H1 (cell line): ENCODE results near the gene GFI1B. TPM values are rescaled to one million over a fixed set of nuclear protein-coding genes. Genes with fewer than 3 reads are reported as not detected.

Source experiments
- CTCF ChIA-PET: fragments of 300-600 bp; sonication (Branson Sonifier 250); formaldehyde crosslinking; loops from one replicate; lab custom pipeline; 2021; ENCODE audit not compliant: partially characterized antibody; lab: Charles Lee
- POLR2A ChIA-PET: fragments of 300-600 bp; sonication (Branson Sonifier 250); formaldehyde crosslinking; loops from one replicate; lab custom pipeline; 2021; ENCODE audit warnings: inconsistent platforms; ENCODE audit not compliant: partially characterized antibody; lab: Charles Lee
- DNase-seq, 2 experiments: peaks; one replicate each; pipeline versions ENCODE4 v3.0.0 to v3.0.0-alpha.2; 2010 to 2022; ENCODE audit warnings: low spot score in 2 of 2, low read depth in 1 of 2, mixed read lengths in 1 of 2
- FAIRE-seq: peaks from 2 replicates; lab custom pipeline; 2011; peaks lifted over from hg19 to GRCh38; lab: Jason Lieb, UNC
- H2AFZ ChIP-seq: 2 replicates; pipeline ENCODE4 v1.8.1; 2012; ENCODE audit warnings: low read length, inconsistent platforms
- H2AK5ac ChIP-seq: 2 replicates; pipeline ENCODE4 v1.6.1; 2013; ENCODE audit warnings: low read depth, low read length
- H2BK120ac ChIP-seq: replicated peaks from 2 replicates; pipeline ENCODE3; 2013; ENCODE audit warnings: low read depth, low read length, inconsistent platforms
- H2BK12ac ChIP-seq: 2 replicates; pipeline ENCODE4 v1.6.1; 2013; ENCODE audit warnings: low read depth, low read length
- H2BK15ac ChIP-seq: 2 replicates; pipeline ENCODE4 v1.6.1; 2013; ENCODE audit warnings: low read length
- H2BK20ac ChIP-seq: 2 replicates; pipeline ENCODE4 v1.6.1; 2013; ENCODE audit warnings: low read length
- H2BK5ac ChIP-seq: 2 replicates; pipeline ENCODE4 v1.6.1; 2013; ENCODE audit warnings: low read depth, low read length
- H3K14ac ChIP-seq: 2 replicates; pipeline ENCODE4 v1.6.1; 2013; ENCODE audit warnings: inconsistent platforms; ENCODE audit not compliant: insufficient read length
- H3K18ac ChIP-seq: 2 replicates; pipeline ENCODE4 v1.6.1; 2013; ENCODE audit warnings: low read length; ENCODE audit errors: extremely low read depth
- H3K23ac ChIP-seq: 2 replicates; pipeline ENCODE4 v1.6.1; 2013; ENCODE audit warnings: inconsistent platforms; ENCODE audit not compliant: insufficient read length
- H3K23me2 ChIP-seq: 2 replicates; pipeline ENCODE4 v1.6.1; 2013; ENCODE audit warnings: low read depth, low read length
- H3K27ac ChIP-seq: 2 replicates; pipeline ENCODE4 v1.6.1; 2011; ENCODE audit warnings: low read depth, low read length, inconsistent platforms
- H3K27me3 ChIP-seq, 4 experiments: replicated peaks in 1 of 4; 1 replicate in 1 of 4; 2 replicates in 3 of 4; pipeline versions ENCODE4 v1.6.1 to v1.8.1; 2011 to 2013; ENCODE audit warnings: low read length in 3 of 4, mild to moderate bottlenecking in 3 of 4, inconsistent platforms in 2 of 4, mixed read lengths in 2 of 4, moderate library complexity in 1 of 4; ENCODE audit not compliant: control insufficient read depth in 3 of 4, insufficient read depth in 3 of 4; ENCODE audit errors: extremely low read depth in 1 of 4
- H3K36me3 ChIP-seq, 4 experiments: 2 replicates each; pipeline versions ENCODE4 v1.6.1 to v1.8.1; 2011 to 2013; ENCODE audit warnings: mild to moderate bottlenecking in 4 of 4, low read length in 3 of 4, moderate library complexity in 2 of 4, control low read depth in 1 of 4, inconsistent platforms in 1 of 4; ENCODE audit not compliant: insufficient read depth in 4 of 4, control insufficient read depth in 2 of 4
- H3K4ac ChIP-seq: replicated peaks from 2 replicates; pipeline ENCODE3; 2013; ENCODE audit warnings: low read length, low read depth, mixed read lengths, inconsistent platforms; ENCODE audit not compliant: insufficient read length
- H3K4me1 ChIP-seq, 4 experiments: replicated peaks in 1 of 4; 1 replicate in 1 of 4; 2 replicates in 3 of 4; pipeline versions ENCODE4 v1.6.1 to v1.8.1; 2011 to 2013; ENCODE audit warnings: low read length in 3 of 4, inconsistent platforms in 2 of 4, mixed read lengths in 1 of 4; ENCODE audit not compliant: insufficient read depth in 4 of 4, control insufficient read depth in 3 of 4
- H3K4me2 ChIP-seq, 2 experiments: 2 replicates each; pipeline versions ENCODE4 v1.6.1 to v1.8.1; 2011 to 2013; ENCODE audit warnings: low read depth in 2 of 2, low read length in 2 of 2, control low read depth in 1 of 2, inconsistent platforms in 1 of 2, mild to moderate bottlenecking in 1 of 2; ENCODE audit not compliant: insufficient read depth in 1 of 2
- H3K4me3 ChIP-seq, 4 experiments: fragments of 200-600, 300-600 bp in 1 of 4; sonication (generic), shearing (Covaris generic), sonication (Bioruptor Twin) in 1 of 4; 2 replicates each; pipeline versions ENCODE4 v1.5.1 to v1.8.1; 2011 to 2016; ENCODE audit warnings: low read length in 4 of 4, low read depth in 3 of 4, control low read depth in 2 of 4, inconsistent platforms in 2 of 4, mild to moderate bottlenecking in 2 of 4, mixed read lengths in 1 of 4, moderate library complexity in 1 of 4; ENCODE audit not compliant: insufficient read depth in 2 of 4; ENCODE audit errors: extremely low read depth in 1 of 4
- H3K56ac ChIP-seq: replicated peaks from 2 replicates; pipeline ENCODE3; 2013; ENCODE audit warnings: low read depth, mild to moderate bottlenecking, mixed read lengths, low read length, inconsistent platforms; ENCODE audit not compliant: insufficient read length
- H3K79me1 ChIP-seq: 2 replicates; pipeline ENCODE4 v1.6.1; 2013; ENCODE audit warnings: low read depth, low read length, control low read depth
- H3K79me2 ChIP-seq, 2 experiments: 2 replicates each; pipeline versions ENCODE4 v1.6.1 to v1.8.1; 2012 to 2013; ENCODE audit warnings: low read length in 2 of 2, mild to moderate bottlenecking in 2 of 2, inconsistent platforms in 1 of 2; ENCODE audit not compliant: insufficient read depth in 2 of 2, control insufficient read depth in 1 of 2
- H3K9ac ChIP-seq, 4 experiments: replicated peaks in 1 of 4; 1 replicate in 1 of 4; 2 replicates in 3 of 4; pipeline versions ENCODE4 v1.6.1 to v1.8.1; 2011 to 2013; ENCODE audit warnings: low read depth in 3 of 4, low read length in 3 of 4, control low read depth in 2 of 4, mild to moderate bottlenecking in 2 of 4, moderate library complexity in 2 of 4, inconsistent platforms in 1 of 4; ENCODE audit errors: extremely low read depth in 1 of 4
- H3K9me3 ChIP-seq, 2 experiments: 2 replicates each; pipeline versions ENCODE4 v1.6.1 to v1.8.1; 2012 to 2013; ENCODE audit warnings: mild to moderate bottlenecking in 2 of 2, moderate library complexity in 2 of 2, control low read depth in 1 of 2, inconsistent platforms in 1 of 2, low read depth in 1 of 2, low read length in 1 of 2, mixed read lengths in 1 of 2; ENCODE audit not compliant: insufficient read depth in 2 of 2
- H4K20me1 ChIP-seq, 2 experiments: replicated peaks in 1 of 2; 2 replicates each; pipeline versions ENCODE3 to v1.8.1; 2011 to 2013; ENCODE audit warnings: inconsistent platforms in 2 of 2, low read length in 2 of 2, mild to moderate bottlenecking in 1 of 2; ENCODE audit not compliant: insufficient read depth in 2 of 2, control insufficient read depth in 1 of 2
- H4K5ac ChIP-seq: 2 replicates; pipeline ENCODE4 v1.6.1; 2013; ENCODE audit warnings: low read length, low read depth, mixed read lengths, inconsistent platforms; ENCODE audit not compliant: insufficient read length
- H4K8ac ChIP-seq: 2 replicates; pipeline ENCODE4 v1.8.0; 2013; ENCODE audit warnings: mild to moderate bottlenecking, moderate library complexity, low read length, inconsistent platforms; ENCODE audit not compliant: insufficient read depth; ENCODE audit errors: extremely low read depth
- H4K91ac ChIP-seq: replicated peaks from 2 replicates; pipeline ENCODE3; 2013; ENCODE audit warnings: low read length, mixed read lengths, inconsistent platforms; ENCODE audit not compliant: insufficient read length
- E2F6 ChIP-seq: IDR thresholded peaks from 2 replicates; pipeline ENCODE4 v1.6.1; 2012; ENCODE audit warnings: inconsistent platforms
- MAX ChIP-seq: IDR thresholded peaks from 2 replicates; pipeline ENCODE4 v1.6.1; 2012; ENCODE audit warnings: inconsistent platforms
- POLR2AphosphoS5 ChIP-seq: IDR thresholded peaks from 2 replicates; pipeline ENCODE4 v1.6.1; 2011; ENCODE audit warnings: low read depth, low read length
- WGBS, 2 experiments: shearing (Covaris generic) in 1 of 2; methylation state at CpG; one replicate each; pipeline versions ENCODE4 v1.1.6 to v1.1.7; 2013 to 2015; ENCODE audit warnings: low lambda C conversion rate in 2 of 2, mixed read lengths in 2 of 2, inconsistent platforms in 1 of 2, low coverage in 1 of 2, missing lambda C conversion rate in 1 of 2; ENCODE audit not compliant: insufficient replicate concordance in 2 of 2, insufficient coverage in 1 of 2, insufficient read length in 1 of 2; ENCODE audit errors: extremely low coverage in 1 of 2, missing lambda C conversion rate in 1 of 2; 5-methylcytosine and 5-hydroxymethylcytosine counted together
- polyA plus RNA-seq, 7 experiments: library from polyadenylated mRNA; depleted of rRNA in 3 of 7; stranded (reverse) in 5 of 7; unstranded in 2 of 7; fragments of >200 nt in 5 of 7; fragments of 200-250 nt in 2 of 7; gene quantifications; 1 replicate in 5 of 7; 2 replicates in 1 of 7; 4 replicates in 1 of 7; pipeline versions ENCODE4 v1.2.1 to v1.2.3, GENCODE V29; 2011 to 2013; ENCODE audit warnings: missing spikeins in 2 of 7, mixed read lengths in 2 of 7
- total RNA-seq: library from RNA; stranded (reverse); fragmentation: NEBNext Ultra II Directional; extraction: Animal tissue kit (Norgen Biotek cat#: 25700); gene quantifications from 2 replicates; pipeline ENCODE4 v1.2.1, GENCODE V29; 2021

The GFI1B gene
- total and polyA plus RNA-seq, 2 of the 8 experiments (the other 6 are each of a cell fraction or from before 2014, with no cell fraction given): 0.09 to 0.11 TPM

DNA sequence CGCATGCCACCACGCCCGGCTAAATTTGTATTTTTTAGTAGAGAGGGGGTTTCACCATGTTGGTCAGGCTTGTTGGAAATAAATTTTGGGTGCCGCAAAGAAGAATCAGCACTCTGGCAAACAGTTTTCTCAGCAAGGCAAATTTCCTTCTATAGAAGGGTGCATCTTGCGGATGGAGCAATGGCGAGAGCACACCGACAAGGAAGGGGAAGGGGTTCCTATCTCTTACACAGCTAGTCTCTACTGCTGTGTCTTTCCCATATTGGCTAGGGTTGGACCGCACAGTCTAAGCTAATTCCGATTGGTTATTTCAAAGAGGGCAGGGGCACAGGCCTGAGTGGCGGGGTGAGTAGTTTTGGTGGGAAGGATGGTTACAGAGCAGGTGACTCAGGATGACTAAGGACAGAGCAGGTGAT lies 53.0 kb downstream of the GFI1B start:
- H3K4me1 ChIP-seq: peaks cover 2 to 10% (median 5%) of the 10 kb centered on the region in 4 experiments; a peak in 6 of 7 replicates
- peak overlapping the region; percentile 86; the same call in 1 of the 2 replicates for H2AK5ac ChIP-seq
- H2BK15ac ChIP-seq: no peak overlapping the region
- no peaks in the 10 kb centered on the region for H3K9me3 ChIP-seq
- H2AFZ ChIP-seq: no peak overlapping the region
- no peak overlapping the region for H3K18ac ChIP-seq
- no peak overlapping the region for H4K91ac ChIP-seq
- no peak overlapping the region for H2BK12ac ChIP-seq
- ChIA-PET POLR2A (interaction anchor here (1.0 to 2.3 kb wide), 12 partner anchors 9 to 143 kb away, joined by 3 to 17 read pairs (median 4); no protein-coding TSS in a partner anchor), CTCF (interaction anchor here (1.0 to 6.9 kb wide), 5 partner anchors 9 to 113 kb away, joined by 3 to 44 read pairs (median 6); no protein-coding TSS in a partner anchor)
- H3K4me3 ChIP-seq: peak overlapping the region; percentile 95 to 99 (median 98)
- H2BK5ac ChIP-seq: no peak overlapping the region; the same call in 1 of the 2 replicates
- no peak overlapping the region for H3K27ac ChIP-seq
- H3K9ac ChIP-seq: peak overlapping the region in 3 of 4 experiments; percentile 94 to 99 (median 95); a peak in 6 of 7 replicates
- H2BK20ac ChIP-seq: no peak overlapping the region
- DNase-seq (no peak), FAIRE-seq (no peak)
- H2BK120ac ChIP-seq: no peak overlapping the region
- peaks cover 0 to 5% (median 0%) of the 10 kb centered on the region in 4 experiments; a peak in 1 of 8 replicates for H3K36me3 ChIP-seq
- TF ChIP-seq POLR2AphosphoS5: peak; percentile 33; the same call in 1 of the 2 replicates
- no peak for TF ChIP-seq MAX
- TF ChIP-seq E2F6: peak; percentile 50; the same call in 1 of the 2 replicates
- H3K4ac ChIP-seq: no peak overlapping the region
- no peak overlapping the region for H3K23ac ChIP-seq
- peaks cover 27 to 58% of the 10 kb centered on the region in 2 experiments for H3K79me2 ChIP-seq
- peaks cover 5 to 15% of the 10 kb centered on the region in 2 experiments for H4K20me1 ChIP-seq
- H4K8ac ChIP-seq: no peak overlapping the region
- H3K27me3 ChIP-seq: no peaks in the 10 kb centered on the region; a peak in 1 of 7 replicates
- H3K4me2 ChIP-seq: peak overlapping the region; percentile 95 to 97
- H3K56ac ChIP-seq: no peak overlapping the region
- H3K79me1 ChIP-seq: peaks cover 23% of the 10 kb centered on the region
- H3K23me2 ChIP-seq: peaks cover 8% of the 10 kb centered on the region; the same call in 1 of the 2 replicates
- WGBS, 2 experiments: 17% methylated on average over 10 of the region's 10 CpGs; no CpG with 5 or more reads in 1 of the 2 experiments
- no peak overlapping the region for H3K14ac ChIP-seq
- no peak overlapping the region for H4K5ac ChIP-seq
